HepG2 (cell line): Measurements from ENCODE around the gene TM4SF18. TPM values are rescaled to one million over a fixed set of nuclear protein-coding genes. Genes with fewer than 3 reads are reported as not detected.

Source experiments
- CBX2 ChIP-seq, 2 experiments: fragments of 200-600 bp in 1 of 2; sonication (generic); formaldehyde crosslinking in 1 of 2; IDR thresholded peaks; 2 replicates each; pipeline versions ENCODE4 v1.7.0 to v1.8.1; 2018 to 2022; ENCODE audit warnings: low read depth in 2 of 2, low read length in 1 of 2, mild to moderate bottlenecking in 1 of 2, missing genetic modification reagents in 1 of 2
- DNMT3B ChIP-seq: conservative IDR thresholded peaks from 2 replicates; pipeline ENCODE4 v1.6.1; 2016; ENCODE audit warnings: missing biosample characterization, control low read depth
- HMGXB3 ChIP-seq: sonication (generic); formaldehyde crosslinking; IDR thresholded peaks from 2 replicates; pipeline ENCODE4 v1.4.0; 2020; ENCODE audit warnings: missing genetic modification reagents, borderline replicate concordance
- NFE2L1 ChIP-seq: sonication (generic); formaldehyde crosslinking; IDR thresholded peaks from 2 replicates; pipeline ENCODE4 v1.4.0; 2020; ENCODE audit warnings: missing genetic modification reagents, mild to moderate bottlenecking, borderline replicate concordance
- NFKB2 ChIP-seq: sonication (generic); formaldehyde crosslinking; IDR thresholded peaks from 2 replicates; pipeline ENCODE4 v1.4.0; 2020; ENCODE audit warnings: missing genetic modification reagents, borderline replicate concordance
- NFKBIZ ChIP-seq: IDR thresholded peaks from 2 replicates; pipeline ENCODE4 v1.6.1; 2018; ENCODE audit warnings: missing genetic modification reagents, missing compliant biosample characterization
- NFYC ChIP-seq: IDR thresholded peaks from 2 replicates; pipeline ENCODE4 v1.6.1; 2016; ENCODE audit warnings: missing genetic modification reagents, missing compliant biosample characterization
- SOX5 ChIP-seq: IDR thresholded peaks from 2 replicates; pipeline ENCODE4 v1.6.1; 2016; ENCODE audit warnings: borderline replicate concordance
- TEAD3 ChIP-seq: optimal IDR thresholded peaks from 2 replicates; pipeline ENCODE3; 2016; ENCODE audit warnings: borderline replicate concordance
- TFDP1 ChIP-seq: IDR thresholded peaks from 2 replicates; pipeline ENCODE4 v1.6.1; 2016; ENCODE audit warnings: missing compliant biosample characterization, missing genetic modification reagents, borderline replicate concordance
- YEATS2 ChIP-seq: sonication (generic); formaldehyde crosslinking; IDR thresholded peaks from 2 replicates; pipeline ENCODE4 v1.4.0; 2020; ENCODE audit warnings: missing genetic modification reagents, borderline replicate concordance
- ZBTB46 ChIP-seq: sonication (generic); formaldehyde crosslinking; IDR thresholded peaks from 2 replicates; pipeline ENCODE4 v1.4.0; 2020; ENCODE audit warnings: mild to moderate bottlenecking, missing genetic modification reagents, borderline replicate concordance
- ZBTB7A ChIP-seq: sonication (generic); formaldehyde crosslinking; IDR thresholded peaks from 2 replicates; pipeline ENCODE4 v1.8.0; 2022; ENCODE audit warnings: mild to moderate bottlenecking, missing genetic modification reagents
- ZNF224 ChIP-seq: sonication (generic); formaldehyde crosslinking; IDR thresholded peaks from 2 replicates; pipeline ENCODE4 v1.5.0; 2020; ENCODE audit warnings: mild to moderate bottlenecking, missing genetic modification reagents
- ZNF234 ChIP-seq: sonication (generic); formaldehyde crosslinking; conservative IDR thresholded peaks from 2 replicates; pipeline ENCODE4 v1.5.1; 2020; ENCODE audit warnings: mild to moderate bottlenecking, missing genetic modification reagents
- ZNF30 ChIP-seq: sonication (generic); formaldehyde crosslinking; IDR thresholded peaks from 2 replicates; pipeline ENCODE4 v1.5.0; 2020; ENCODE audit warnings: mild to moderate bottlenecking, missing genetic modification reagents
- ZNF557 ChIP-seq: sonication (generic); formaldehyde crosslinking; IDR thresholded peaks from 2 replicates; pipeline ENCODE4 v1.4.0; 2020; ENCODE audit warnings: missing genetic modification reagents
- ZSCAN29 ChIP-seq: sonication (generic); formaldehyde crosslinking; conservative IDR thresholded peaks from 2 replicates; pipeline ENCODE4 v1.4.0; 2020; ENCODE audit warnings: mild to moderate bottlenecking, missing genetic modification reagents
- polyA plus RNA-seq, 8 experiments: library from polyadenylated mRNA; depleted of rRNA in 3 of 8; stranded (reverse) in 7 of 8; unstranded in 1 of 8; fragments of >200 nt; fragmentation: Illumina TruSeq in 4 of 8; extraction: Trizol in 4 of 8; gene quantifications; 2 replicates each; pipeline versions ENCODE4 v1.2.1 to v1.2.3, GENCODE V29; 2011 to 2016; ENCODE audit warnings: low read depth in 4 of 8, missing spikeins in 1 of 8, mixed read lengths in 1 of 8; ENCODE audit not compliant: insufficient read depth in 1 of 8
- total RNA-seq, 5 experiments: library from RNA; depleted of rRNA; stranded (reverse); fragments of >200 nt; fragmentation: Illumina TruSeq; extraction: Trizol; gene quantifications; 2 replicates each; pipeline ENCODE4 v1.2.3, GENCODE V29; 2016; ENCODE audit warnings: low read depth in 1 of 5
- TF ChIP-seq, protein P1 (sequence below): sonication (generic); formaldehyde crosslinking; IDR thresholded peaks from 2 replicates; pipeline ENCODE4 v1.8.0; 2022; ENCODE audit warnings: missing genetic modification reagents, mild to moderate bottlenecking, moderate library complexity, borderline replicate concordance
- TF ChIP-seq, protein P2 (sequence below): sonication (generic); formaldehyde crosslinking; IDR thresholded peaks from 2 replicates; pipeline ENCODE4 v1.5.0; 2020; ENCODE audit warnings: missing genetic modification reagents

TM4SF18 gene
- total and polyA plus RNA-seq, 2 of the 13 experiments (the other 11 are each of a cell fraction or from before 2014, with no cell fraction given): 0.15 TPM; not detected in 1

- no peak for TF ChIP-seq TFDP1 (CRISPR knock-in tag)
- TF ChIP-seq DNMT3B (CRISPR knock-in tag): peak; percentile 68
- no peak for TF ChIP-seq ZNF224
- no peak for TF ChIP-seq CBX2 (IDR thresholded peaks at IDR 0.05; ENCODE audit: low read depth, low read length)
- TF ChIP-seq CBX2 (CRISPR knock-in tag; IDR thresholded peaks at IDR 0.05; ENCODE audit: low read depth): no peak
- no peak for TF ChIP-seq HMGXB3
- no peak for TF ChIP-seq NFE2L1
- peak; percentile 89 for TF ChIP-seq TEAD3 (CRISPR knock-in tag)
- no peak; the same call in 1 of the 2 replicates for TF ChIP-seq NFKBIZ (CRISPR knock-in tag)
- TF ChIP-seq NFKB2 (CRISPR knock-in tag): no peak
- no peak for TF ChIP-seq ZBTB7A
- TF ChIP-seq NFYC (CRISPR knock-in tag): no peak; the same call in 1 of the 2 replicates
- TF ChIP-seq ZNF234 (CRISPR knock-in tag): no peak
- TF ChIP-seq ZNF557 (CRISPR knock-in tag): no peak
- TF ChIP-seq, protein P1, sequence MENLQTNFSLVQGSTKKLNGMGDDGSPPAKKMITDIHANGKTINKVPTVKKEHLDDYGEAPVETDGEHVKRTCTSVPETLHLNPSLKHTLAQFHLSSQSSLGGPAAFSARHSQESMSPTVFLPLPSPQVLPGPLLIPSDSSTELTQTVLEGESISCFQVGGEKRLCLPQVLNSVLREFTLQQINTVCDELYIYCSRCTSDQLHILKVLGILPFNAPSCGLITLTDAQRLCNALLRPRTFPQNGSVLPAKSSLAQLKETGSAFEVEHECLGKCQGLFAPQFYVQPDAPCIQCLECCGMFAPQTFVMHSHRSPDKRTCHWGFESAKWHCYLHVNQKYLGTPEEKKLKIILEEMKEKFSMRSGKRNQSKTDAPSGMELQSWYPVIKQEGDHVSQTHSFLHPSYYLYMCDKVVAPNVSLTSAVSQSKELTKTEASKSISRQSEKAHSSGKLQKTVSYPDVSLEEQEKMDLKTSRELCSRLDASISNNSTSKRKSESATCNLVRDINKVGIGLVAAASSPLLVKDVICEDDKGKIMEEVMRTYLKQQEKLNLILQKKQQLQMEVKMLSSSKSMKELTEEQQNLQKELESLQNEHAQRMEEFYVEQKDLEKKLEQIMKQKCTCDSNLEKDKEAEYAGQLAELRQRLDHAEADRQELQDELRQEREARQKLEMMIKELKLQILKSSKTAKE (CRISPR knock-in tag): peak; percentile 89
- TF ChIP-seq SOX5: peak; percentile 98
- TF ChIP-seq, protein P2, sequence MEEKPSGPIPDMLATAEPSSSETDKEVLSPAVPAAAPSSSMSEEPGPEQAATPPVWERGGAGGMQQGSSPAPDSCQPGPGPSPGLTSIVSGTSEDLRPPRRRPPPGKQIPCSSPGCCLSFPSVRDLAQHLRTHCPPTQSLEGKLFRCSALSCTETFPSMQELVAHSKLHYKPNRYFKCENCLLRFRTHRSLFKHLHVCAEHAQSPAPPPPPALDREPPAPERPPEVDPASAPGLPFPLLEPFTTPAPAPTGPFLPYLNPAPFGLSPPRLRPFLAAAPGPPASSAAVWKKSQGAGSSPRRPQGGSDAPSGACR: 0 out of 2 replicates have a peak, but pooled peaks have one; percentile 76
- TF ChIP-seq ZSCAN29 (CRISPR knock-in tag): no peak; the same call in 1 of the 2 replicates
- no peak for TF ChIP-seq ZNF30 (CRISPR knock-in tag)
- no peak for TF ChIP-seq YEATS2 (CRISPR knock-in tag)
- 0 out of 2 replicates have a peak, but pooled peaks have one; percentile 24 for TF ChIP-seq ZBTB46 (CRISPR knock-in tag)
Measured at GRCh38 chr3:149356044-149356592, 22.7 kb upstream of the TM4SF18 start (continued).
